ENCODE results near the gene LGALS16.
"Not testable (repeated sequence)": the region's sequence is repeated elsewhere in the genome, so short reads cannot be mapped to it uniquely, and the experiment has no call there.

Gene LGALS16

DNA sequence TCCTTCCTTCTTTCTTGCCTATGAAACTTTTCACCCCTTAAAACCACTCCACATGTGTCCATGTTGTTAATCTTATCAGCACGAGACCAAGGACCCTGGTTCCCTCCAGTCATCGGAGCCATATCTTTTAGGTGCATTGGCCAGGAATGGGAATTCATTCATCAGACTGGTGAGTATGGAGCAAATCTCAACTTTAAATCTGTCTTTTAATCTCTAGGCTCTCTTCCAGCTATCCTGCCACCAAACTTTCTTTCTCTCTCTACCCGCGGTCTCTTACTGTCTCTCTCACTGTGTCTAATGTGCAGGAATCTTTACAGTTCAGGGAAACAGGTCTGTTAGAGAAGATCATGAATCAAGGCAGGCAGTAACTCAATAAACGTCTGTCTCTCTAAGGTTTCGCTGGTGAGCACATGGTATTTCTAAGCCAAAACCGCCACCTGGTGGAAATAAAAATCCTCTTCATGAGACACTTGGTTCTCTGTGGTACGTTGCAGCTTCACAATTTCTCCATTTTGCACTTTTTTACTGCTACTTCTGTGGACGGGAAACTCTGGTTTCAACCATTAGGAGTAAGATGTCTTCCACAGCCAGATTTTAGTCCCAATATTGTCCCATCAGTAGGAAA lies 16.1 kb downstream of the LGALS16 start:
- in situ Hi-C loops (cut with MboI; ENCODE audit: low sequenced_read_pairs, unreplicated experiment), result loop anchor here (5.0 to 10.0 kb wide), 2 partner anchors 125 to 173 kb away; partner anchors contain the start of gene FBL
- TF ChIP-seq, protein P1, sequence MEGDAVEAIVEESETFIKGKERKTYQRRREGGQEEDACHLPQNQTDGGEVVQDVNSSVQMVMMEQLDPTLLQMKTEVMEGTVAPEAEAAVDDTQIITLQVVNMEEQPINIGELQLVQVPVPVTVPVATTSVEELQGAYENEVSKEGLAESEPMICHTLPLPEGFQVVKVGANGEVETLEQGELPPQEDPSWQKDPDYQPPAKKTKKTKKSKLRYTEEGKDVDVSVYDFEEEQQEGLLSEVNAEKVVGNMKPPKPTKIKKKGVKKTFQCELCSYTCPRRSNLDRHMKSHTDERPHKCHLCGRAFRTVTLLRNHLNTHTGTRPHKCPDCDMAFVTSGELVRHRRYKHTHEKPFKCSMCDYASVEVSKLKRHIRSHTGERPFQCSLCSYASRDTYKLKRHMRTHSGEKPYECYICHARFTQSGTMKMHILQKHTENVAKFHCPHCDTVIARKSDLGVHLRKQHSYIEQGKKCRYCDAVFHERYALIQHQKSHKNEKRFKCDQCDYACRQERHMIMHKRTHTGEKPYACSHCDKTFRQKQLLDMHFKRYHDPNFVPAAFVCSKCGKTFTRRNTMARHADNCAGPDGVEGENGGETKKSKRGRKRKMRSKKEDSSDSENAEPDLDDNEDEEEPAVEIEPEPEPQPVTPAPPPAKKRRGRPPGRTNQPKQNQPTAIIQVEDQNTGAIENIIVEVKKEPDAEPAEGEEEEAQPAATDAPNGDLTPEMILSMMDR (IDR thresholded peaks at IDR 0.05; ENCODE audit: borderline replicate concordance, control extremely low read depth, extremely low read depth, insufficient read depth, missing control alignments), result peak; percentile 57
- peak; percentile 30 for DNase-seq (ENCODE audit: low spot score)

DNA sequence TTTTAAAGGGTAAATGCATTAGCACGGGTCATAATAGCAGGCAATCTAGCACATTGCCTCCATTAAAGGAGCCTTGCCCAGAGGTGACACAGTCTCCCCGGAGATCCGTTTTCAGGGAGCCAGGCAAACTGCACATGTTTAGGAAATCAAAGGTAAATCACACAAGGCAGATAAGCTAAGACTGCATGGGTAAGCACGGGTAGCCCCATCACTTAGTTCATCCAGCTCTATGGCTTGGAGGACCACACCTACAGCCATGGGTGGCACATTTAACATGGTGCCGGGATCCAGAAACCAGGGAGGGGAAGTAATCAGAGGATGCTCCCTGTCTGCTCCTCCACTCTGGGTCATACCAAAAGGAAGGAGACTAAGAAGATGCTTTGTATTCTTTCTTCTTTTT lies 16.8 kb downstream of the LGALS16 start:
- no peak for DNase-seq (ENCODE audit: low spot score)
- TF ChIP-seq, protein P1 (IDR thresholded peaks at IDR 0.05; ENCODE audit: borderline replicate concordance, control extremely low read depth, extremely low read depth, insufficient read depth, missing control alignments), result no peak
- in situ Hi-C loops (cut with MboI; ENCODE audit: low sequenced_read_pairs, unreplicated experiment), result loop anchor here (5.0 to 10.0 kb wide), 2 partner anchors 125 to 172 kb away; partner anchors contain the start of gene FBL

GRCh38 chr19:39673862-39674261 lies 18.1 kb downstream of the LGALS16 start:
- not testable (repeated sequence) for DNase-seq (ENCODE audit: low spot score)
- in situ Hi-C loops (cut with MboI; ENCODE audit: low sequenced_read_pairs, unreplicated experiment), result loop anchor here (5.0 to 10.0 kb wide), 2 partner anchors 127 to 171 kb away; partner anchors contain the start of gene FBL

GRCh38 chr19:39676004-39676403 lies 20.3 kb downstream of the LGALS16 start:
- in situ Hi-C loops (cut with MboI; ENCODE audit: low sequenced_read_pairs, unreplicated experiment), result loop anchor here (10.0 kb wide), 1 partner anchor 169 kb away; the partner anchor contains the start of gene FBL
- TF ChIP-seq, protein P1 (IDR thresholded peaks at IDR 0.05; ENCODE audit: borderline replicate concordance, control extremely low read depth, extremely low read depth, insufficient read depth, missing control alignments), result no peak
- peak; percentile 39 for DNase-seq (ENCODE audit: low spot score)

More at GRCh38 chr19:39673862-39674261, 18.1 kb downstream of the LGALS16 start:
- TF ChIP-seq, protein P1 (IDR thresholded peaks at IDR 0.05; ENCODE audit: borderline replicate concordance, control extremely low read depth, extremely low read depth, insufficient read depth, missing control alignments), result peak; percentile 59

DNA sequence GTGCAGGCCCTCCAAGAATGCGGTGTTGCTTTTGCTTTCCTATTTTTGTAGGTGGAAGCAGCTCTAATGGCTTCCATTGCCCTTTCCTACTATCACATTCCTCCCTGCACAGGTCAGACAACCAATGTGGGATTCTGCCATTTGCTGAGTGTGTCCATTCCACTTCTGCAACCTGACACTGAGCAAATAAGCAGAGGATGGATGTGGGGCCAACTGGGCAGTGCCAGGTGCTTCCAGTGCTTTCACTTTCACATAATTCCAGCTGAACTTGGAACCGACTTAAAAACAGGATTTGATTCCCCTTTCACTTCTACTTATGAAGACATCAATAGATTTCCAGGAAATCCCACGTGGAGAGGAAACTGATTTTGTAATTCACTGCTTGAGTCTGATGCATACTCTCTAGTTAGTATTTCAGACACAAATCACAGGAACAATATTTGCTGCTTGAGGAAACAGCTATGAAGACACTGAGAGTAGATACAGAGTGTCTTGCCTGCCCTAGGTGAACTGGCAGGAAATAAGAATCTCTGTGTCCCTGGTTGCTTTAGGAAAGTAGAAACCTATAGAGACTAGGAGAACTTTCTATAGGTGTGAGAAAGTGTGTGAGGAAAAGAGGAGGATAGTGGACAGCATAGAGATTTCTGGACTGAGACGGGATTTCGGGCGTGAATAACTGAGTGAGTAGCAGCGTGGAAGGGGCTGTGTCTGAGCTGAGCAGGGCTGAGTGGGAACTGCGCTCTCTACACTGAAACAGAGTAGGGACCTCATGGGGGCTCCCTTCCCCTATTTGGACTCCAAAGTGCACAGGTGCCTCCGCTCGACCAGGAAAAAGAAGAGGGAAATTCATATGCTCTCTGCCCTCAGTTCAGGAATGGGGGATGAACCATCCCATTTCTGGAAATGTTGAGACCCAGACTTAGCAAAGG lies 22.5 kb downstream of the LGALS16 start:
- TF ChIP-seq, protein P1 (IDR thresholded peaks at IDR 0.05; ENCODE audit: borderline replicate concordance, control extremely low read depth, extremely low read depth, insufficient read depth, missing control alignments), result no peak
- DNase-seq (ENCODE audit: low spot score), result no peak
- in situ Hi-C loops (cut with MboI; ENCODE audit: low sequenced_read_pairs, unreplicated experiment), result loop anchor here (10.0 kb wide), 1 partner anchor 167 kb away; the partner anchor contains the start of gene FBL

GRCh38 chr19:39679056-39679790 lies 23.5 kb downstream of the LGALS16 start:
- TF ChIP-seq, protein P1 (IDR thresholded peaks at IDR 0.05; ENCODE audit: borderline replicate concordance, control extremely low read depth, extremely low read depth, insufficient read depth, missing control alignments), result no peak
- DNase-seq (ENCODE audit: low spot score), result peak; percentile 58
- in situ Hi-C loops (cut with MboI; ENCODE audit: low sequenced_read_pairs, unreplicated experiment), result loop anchor here (10.0 kb wide), 1 partner anchor 166 kb away; the partner anchor contains the start of gene FBL
